NCI-H1105 treated with DMSO at 0.1 percent for 48 hours (cell line): Measurements from ENCODE around the gene SMTNL2.

Experiments
- DNase-seq: peaks from one replicate; lab custom pipeline; 2025; lab: John Stamatoyannopoulos, UW

The SMTNL2 gene

GRCh38 chr17:4545217-4545951 is 38.9 kb upstream of the SMTNL2 start:
- DNase-seq = no peak

- DNase-seq = no peak
These were observed 37.0 kb upstream of the SMTNL2 start for GRCh38 chr17:4547118-4547906.

- no peak for DNase-seq
These were observed 36.3 kb upstream of the SMTNL2 start for GRCh38 chr17:4548061-4548461.

- no peak for DNase-seq
These were observed 35.4 kb upstream of the SMTNL2 start for GRCh38 chr17:4548721-4549531.

- no peak for DNase-seq
These were observed 34.4 kb upstream of the SMTNL2 start for GRCh38 chr17:4549781-4550533.

- no peak for DNase-seq
These were observed 33.7 kb upstream of the SMTNL2 start for GRCh38 chr17:4550534-4551039.

GRCh38 chr17:4551141-4551540 is 33.2 kb upstream of the SMTNL2 start:
- DNase-seq = no peak

- DNase-seq = no peak
These were observed 32.4 kb upstream of the SMTNL2 start for GRCh38 chr17:4551796-4552525.

- DNase-seq = no peak
These were observed 30.7 kb upstream of the SMTNL2 start for GRCh38 chr17:4553669-4554068.

- no peak for DNase-seq
These were observed 29.8 kb upstream of the SMTNL2 start for GRCh38 chr17:4554441-4554996.

GRCh38 chr17:4554997-4555799 is 29.1 kb upstream of the SMTNL2 start, which contains the start of gene MYBBP1A:
MYBBP1A (minus strand) TSS chr17:4555384; CDS start chr17:4555324, 60 bp downstream.
- DNase-seq = peak; percentile 98

- DNase-seq = peak; percentile 44
These were observed 28.2 kb upstream of the SMTNL2 start for GRCh38 chr17:4555873-4556759.

- no peak for DNase-seq
These were observed 27.3 kb upstream of the SMTNL2 start for GRCh38 chr17:4556996-4557395.

GRCh38 chr17:4557626-4558346 is 26.5 kb upstream of the SMTNL2 start:
- DNase-seq = no peak

- DNase-seq = no peak
These were observed 25.9 kb upstream of the SMTNL2 start for GRCh38 chr17:4558347-4558971.

- peak; percentile 41 for DNase-seq
These were observed 25.1 kb upstream of the SMTNL2 start for GRCh38 chr17:4559139-4559791.

GRCh38 chr17:4559966-4560365 is 24.4 kb upstream of the SMTNL2 start:
- DNase-seq = peak; percentile 82
